PC-3 (cell line): ENCODE data around the gene GATA2.

ENCODE experiments used
- CTCF ChIP-seq: fragments of 300-600 bp; sonication (generic); conservative IDR thresholded peaks from 2 replicates; pipeline ENCODE4 v1.5.1; 2017; ENCODE audit warnings: antibody characterized with exemption, low read depth, mild to moderate bottlenecking, low read length
- EZH2 ChIP-seq: fragments of 300-600 bp; sonication (generic); IDR thresholded peaks from one replicate; pipeline ENCODE4 v1.6.1; 2017; ENCODE audit warnings: antibody characterized with exemption, mild to moderate bottlenecking, low read length; ENCODE audit not compliant: unreplicated experiment

GRCh38 chr3:128495435-128495970 is 2.5 kb upstream of the GATA2 start:
- no peak for TF ChIP-seq CTCF
- TF ChIP-seq EZH2 = no peak
